Dedifferentiated amniotic fluid mesenchymal stem cell (primary cell): ENCODE data around the gene CLEC16A.

Source experiments
- DNase-seq: peaks from one replicate; pipeline ENCODE4 v3.0.0-alpha.2; 2016; ENCODE audit errors: extremely low spot score

The CLEC16A gene

DNA sequence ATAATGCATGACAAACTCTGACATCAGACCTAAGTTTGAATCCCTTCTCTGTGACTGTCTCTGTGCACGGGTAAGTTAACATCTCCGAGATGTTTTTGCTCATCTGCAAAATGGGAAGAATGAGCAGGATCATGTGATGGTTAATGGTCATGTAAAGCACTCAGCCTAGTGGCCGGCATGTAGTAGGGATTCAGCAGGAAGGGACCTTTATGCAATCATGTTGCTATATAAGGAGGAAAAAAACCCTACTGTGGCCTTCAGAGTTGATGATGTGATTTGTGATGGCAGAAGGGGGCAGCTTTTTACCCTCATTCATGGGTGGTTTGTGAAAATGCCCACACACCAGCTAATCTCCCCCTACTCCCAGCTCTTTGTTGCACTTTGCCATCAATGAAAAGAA, 24.1 kb downstream of the CLEC16A start:
- DNase-seq: no peak

DNA sequence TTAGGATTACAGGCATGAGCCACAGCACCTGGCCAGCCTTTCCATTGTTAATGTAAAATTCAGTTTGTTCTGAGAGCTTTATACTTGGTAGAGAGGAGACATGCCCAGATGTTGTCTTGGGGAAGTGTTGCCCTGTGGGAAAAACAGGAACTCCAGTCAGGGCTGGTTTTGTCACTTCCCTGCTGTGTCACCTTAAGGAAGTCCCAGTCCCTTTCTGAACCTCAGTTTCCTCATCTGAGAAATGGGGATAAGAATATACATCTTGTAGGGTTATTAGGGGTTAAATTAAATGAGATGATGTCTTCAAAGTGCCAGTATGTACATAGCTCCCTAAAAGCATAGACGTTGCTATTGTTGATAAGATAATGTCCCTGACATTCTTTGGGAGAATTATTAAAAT, 25.3 kb downstream of the CLEC16A start:
- no peak for DNase-seq

DNA sequence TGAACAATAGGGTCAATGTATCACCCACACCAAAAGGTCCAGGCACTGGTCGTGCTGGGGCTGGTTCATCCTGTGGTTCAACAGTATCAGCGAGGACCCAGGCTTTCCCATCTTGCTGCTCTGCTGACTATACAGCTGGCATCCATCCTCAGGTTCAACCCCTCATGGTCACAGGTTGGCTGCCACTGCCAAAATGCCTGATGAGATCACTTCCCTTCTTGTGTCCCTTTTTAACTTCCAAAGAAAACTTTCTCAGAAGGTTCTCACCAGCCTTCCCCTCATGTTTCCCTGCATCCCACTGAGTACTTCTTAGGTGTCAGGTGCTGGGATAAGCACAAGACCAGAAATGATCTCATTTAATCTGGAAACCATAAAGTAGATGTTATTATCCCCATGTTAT, 25.7 kb downstream of the CLEC16A start:
- no peak for DNase-seq

DNA sequence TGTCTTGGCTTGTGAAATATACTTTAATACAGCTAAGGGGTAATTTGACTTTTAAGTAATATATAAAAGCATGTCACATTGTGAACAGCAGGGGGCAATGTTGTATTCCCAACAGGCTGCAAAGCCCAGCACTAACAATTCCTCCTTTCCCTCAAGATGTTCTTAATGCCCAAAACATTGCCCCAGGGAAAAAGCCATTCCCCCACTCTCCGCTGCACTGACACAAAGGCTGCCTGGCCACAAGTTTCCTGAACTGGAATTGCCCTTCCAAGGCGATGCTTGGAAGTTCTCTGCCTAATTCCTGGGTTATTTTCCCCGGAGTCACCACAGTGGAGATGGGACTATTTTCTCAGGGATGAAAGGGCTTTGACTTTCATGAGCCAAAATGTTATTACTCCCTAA, 27.2 kb downstream of the CLEC16A start:
- DNase-seq: peak; percentile 94

DNA sequence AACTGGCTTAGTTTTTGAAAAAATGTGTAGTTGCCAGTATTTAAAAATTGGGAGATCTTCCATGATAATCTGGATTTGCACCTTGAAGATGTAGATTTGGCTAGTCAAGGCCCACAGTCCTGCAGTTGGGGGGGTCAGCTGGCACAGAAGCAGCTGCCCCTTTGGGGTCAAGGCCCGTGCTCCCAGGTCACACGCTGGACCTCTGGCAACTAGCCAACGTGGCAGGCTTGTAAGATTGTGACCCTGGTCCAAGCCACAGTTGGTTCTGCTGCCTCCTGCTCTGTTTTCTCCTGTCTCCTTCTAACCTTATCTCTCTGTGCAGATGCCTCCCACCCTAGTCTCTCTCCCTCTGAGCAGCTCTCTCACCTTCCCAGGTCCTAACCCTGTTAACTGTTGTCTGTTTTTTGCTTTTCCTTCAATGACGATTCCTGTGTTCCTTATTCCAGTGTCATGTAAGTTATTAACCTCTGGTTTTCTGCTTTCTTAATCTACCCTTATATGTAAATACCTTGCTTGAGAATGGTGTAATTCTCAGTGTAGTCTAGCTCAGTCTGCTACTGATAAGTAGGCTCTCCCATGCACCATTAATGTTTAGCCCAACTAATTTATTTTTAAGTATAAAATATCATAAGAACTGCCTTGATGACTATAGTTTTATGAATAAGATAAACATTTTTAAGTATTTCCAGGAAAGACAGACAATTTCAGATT, 27.9 kb downstream of the CLEC16A start:
- DNase-seq: no peak

DNA sequence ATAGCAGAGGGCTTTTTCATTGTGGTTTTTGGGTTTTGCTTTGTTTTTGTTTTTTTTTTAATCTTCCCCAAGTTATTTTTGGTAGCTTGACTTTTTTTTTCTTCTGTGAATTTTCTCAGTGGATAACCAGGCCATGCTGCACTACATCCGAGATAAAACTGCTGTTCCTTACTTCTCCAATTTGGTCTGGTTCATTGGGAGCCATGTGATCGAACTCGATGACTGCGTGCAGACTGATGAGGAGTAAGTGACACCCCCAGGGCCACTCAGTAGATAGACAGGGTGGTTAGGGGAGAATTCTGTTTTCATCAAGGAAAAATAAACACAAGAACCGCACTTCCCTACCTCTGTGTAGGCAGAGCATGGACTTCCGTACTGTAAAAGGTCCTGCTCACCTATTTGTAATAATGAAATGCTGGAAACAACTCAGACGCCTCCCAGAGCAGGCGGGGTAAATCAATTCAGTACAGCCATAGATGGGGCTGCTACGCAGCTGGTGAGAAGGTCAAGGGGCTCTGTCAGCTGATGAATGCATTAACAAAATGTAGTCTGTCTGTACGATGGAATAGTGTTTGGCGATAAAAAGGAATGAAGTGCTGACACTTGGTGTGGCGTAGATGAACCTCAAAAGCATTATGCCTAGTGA, 28.6 kb downstream of the CLEC16A start:
- DNase-seq: no peak

DNA sequence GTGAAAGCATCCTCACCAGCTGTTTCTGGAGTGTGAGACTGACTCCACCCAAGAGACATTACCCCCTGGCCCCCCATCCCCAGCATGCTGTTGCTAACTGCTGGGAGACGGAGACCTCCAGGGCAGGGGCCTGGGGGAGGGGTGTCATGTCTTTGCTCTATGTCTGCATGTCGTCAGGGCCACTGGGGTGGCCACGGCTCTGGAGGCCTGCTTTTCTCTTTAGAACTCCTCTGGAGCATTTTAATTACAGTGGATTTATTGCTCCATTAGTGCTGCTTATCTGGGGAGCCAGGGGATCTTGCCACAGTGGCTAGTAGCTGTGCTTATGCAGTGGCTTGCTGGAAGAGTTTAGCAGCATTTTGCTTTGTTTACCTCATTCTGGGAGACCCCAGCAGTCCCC, 32.3 kb downstream of the CLEC16A start:
- no peak for DNase-seq

DNA sequence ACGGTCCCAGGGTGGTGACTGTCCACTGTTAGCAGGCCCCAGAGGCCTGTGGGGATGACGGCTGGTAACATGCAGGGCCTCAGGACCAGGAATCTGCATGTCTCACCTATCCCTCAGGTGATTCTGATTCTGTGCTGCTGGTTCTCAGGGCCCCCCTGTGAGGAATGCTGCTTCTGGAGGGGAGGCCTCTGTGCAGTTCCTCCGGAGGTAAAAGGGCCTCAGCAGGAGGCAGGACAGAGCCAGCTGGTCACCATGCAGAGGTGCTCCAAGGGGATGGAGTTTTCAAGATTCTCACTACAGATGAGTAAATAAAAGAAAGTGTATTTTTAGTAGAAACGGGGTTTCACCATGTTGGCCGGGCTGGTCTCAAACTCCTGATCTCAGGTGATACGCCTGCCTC, 33.8 kb downstream of the CLEC16A start:
- DNase-seq: no peak

DNA sequence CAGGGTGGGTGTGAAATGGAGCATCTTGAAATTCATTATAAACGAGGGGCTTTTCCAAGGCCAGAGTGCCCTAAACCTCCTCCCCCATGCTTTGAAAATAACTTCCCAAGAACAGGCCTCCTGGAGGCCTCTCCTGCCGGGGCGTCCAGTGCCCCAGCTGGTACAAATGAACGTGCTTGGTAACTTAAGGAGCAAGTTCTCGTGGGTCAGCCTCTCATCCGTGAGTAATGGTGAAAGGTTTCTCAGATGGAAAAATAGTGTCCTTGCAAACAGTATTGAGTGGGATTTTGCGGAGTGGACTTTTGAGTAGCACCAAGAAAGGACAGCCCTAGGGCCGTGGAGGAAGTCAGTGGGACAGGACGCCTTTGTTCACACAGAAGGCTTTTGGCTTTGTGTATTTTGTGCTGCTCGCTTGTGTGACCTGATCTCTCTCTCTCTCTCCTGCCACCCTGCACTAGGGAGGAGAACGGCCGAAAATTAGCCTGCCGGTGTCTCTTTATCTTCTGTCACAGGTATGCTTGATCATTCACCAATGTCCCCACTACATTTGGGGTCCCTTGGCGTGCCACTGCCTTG, 34.6 kb downstream of the CLEC16A start:
- no peak for DNase-seq

DNA sequence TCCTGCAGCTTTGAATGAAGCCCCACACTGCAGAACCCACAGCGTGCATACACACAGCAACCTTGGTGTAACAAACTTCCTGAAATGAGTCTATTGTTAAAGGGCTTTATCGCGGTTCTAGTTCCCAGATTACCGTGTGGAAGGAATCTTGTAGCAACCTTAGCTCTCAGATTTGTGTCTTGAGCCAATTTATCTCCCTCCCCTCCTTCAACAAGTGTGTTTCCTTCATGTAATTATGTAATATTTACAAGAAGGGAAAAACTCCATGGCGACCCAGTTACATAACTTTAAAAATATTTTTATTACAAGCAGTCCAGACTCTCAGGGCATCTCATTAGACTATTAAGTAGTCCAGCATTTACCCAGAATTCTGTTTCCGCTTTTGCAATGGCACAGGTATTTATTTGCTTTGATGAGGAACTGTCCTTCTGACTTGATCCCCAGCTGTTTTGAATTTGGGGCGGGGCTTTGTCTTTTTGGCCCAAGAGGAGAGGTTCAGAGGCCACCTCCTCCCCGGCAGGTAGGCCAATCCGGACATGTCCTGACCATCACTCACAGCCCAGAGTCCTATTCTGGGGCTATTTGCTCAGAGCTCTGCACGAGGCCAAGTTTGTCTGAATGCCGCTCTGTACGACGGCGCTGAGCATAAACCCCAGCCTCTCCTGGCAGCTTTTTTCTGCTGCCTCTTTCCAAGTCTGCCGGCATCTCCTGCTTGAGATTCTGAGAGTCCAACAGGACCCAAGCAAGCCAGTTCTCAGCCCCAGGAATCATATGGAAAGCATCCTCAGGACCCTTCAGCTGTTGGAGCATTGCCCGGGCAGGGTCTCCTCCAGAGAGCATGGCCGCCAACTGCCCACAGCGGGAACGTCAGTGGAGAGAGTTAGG, 35.6 kb downstream of the CLEC16A start:
- DNase-seq: no peak

DNA sequence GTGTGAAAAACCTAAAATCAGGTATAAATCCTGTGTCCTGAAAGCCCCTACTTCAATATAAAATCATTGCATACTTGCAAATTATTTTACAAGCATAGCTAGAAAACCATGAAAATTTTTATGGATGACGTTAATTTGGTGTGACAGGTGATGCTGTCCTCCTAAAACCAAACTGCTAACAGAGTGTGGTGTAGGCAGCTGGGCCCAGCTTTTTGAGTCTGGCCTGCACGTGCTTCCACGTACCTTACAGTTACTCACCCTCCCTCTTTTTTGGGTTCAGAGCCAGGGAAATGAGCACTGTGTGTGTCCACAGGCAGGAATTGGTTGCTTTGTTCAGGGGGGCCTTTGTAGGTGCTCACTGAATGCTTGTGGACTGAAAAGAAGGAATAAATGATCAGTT, 36.4 kb downstream of the CLEC16A start:
- no peak for DNase-seq

DNA sequence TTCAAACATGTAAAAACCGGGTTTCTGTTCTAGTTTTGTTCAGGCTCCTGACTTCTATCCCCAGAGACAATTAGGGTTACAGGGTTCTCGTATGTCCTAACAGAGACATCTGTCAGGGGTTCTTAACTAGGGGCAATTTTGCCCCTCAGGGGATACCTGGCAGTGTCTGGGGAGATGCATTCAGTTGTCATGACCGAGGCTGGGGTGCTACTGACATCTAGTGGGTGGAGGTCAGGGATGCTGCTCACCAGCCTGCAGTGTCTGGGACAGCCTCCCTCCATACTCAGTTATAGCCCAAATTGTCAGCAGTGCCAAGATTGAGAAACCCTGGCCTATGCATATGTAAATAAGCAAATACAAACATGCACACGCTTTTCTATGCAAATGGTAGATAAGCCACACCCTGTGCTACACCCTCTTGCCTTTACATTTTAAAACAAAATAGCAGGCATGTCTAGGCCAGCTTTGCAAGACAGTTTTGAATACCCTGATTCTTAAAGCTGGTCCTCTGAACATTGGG, 37.4 kb downstream of the CLEC16A start:
- no peak for DNase-seq

DNA sequence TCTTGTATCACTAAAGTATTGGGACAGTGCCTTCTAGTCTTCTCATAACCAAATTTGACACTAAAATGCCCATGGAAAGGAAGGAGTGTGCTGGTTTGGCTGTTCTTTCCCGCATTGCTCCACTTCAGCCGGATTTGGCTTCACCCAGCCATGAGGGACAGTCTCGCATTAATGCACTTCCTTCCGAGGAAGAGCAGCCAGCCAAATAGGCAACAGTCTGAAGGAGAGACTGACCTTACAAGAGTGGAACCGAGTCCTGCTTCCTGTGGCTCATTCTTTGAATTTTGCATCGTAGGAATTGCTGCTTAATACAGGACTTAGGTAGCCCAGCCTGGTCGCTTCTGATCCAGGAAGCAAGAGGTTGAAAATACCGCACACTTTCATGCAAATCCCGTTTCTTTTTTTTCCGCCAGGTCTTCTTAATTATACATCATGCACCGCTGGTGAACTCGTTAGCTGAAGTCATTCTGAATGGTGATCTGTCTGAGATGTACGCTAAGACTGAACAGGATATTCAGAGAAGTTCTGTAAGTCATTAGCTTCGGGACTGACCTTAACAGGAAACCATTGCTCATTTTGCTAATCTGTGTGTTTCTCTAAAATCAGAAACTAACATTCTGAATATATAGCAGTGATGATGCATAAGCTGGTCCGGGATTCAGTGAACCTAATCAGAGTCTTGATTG, 38.2 kb downstream of the CLEC16A start:
- no peak for DNase-seq

DNA sequence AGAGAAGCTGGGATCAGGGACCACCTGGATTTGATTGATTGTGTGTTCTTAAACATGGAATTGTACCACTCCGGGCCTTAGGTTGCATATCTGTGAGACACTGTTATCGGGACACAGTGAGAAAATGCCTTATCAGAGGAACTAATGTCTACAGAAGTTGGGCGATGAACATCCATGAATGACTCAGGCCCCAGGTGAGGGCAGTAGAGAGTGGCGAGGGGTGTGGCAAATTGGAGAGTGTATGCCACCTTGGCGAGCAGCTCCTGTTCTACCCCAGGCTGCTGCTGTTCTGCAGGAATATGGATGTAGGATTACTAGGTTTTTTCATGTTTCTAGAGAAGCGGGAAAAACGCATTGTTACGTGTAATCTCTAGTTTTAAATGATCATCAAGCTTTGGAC, 38.8 kb downstream of the CLEC16A start:
- no peak for DNase-seq

DNA sequence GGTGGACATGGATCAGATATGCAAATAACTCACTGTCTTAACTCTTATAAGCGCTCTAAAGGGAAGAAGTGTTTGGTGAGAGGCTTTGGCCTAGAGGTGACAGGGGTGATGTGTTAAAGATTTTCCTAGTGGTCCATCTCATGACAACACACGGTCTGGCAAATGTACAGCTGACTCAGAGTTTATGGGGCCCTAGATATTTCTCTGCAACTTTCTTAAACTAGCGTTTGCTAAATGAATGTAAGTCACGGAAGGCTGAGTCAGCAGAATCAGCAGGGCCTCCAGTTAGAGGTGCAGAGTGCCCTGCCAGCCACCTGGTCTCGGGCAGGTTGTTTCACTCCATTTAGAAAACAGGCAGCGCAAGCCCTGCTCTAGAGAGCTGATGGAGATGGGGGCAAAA, 40.1 kb downstream of the CLEC16A start:
- no peak for DNase-seq

DNA sequence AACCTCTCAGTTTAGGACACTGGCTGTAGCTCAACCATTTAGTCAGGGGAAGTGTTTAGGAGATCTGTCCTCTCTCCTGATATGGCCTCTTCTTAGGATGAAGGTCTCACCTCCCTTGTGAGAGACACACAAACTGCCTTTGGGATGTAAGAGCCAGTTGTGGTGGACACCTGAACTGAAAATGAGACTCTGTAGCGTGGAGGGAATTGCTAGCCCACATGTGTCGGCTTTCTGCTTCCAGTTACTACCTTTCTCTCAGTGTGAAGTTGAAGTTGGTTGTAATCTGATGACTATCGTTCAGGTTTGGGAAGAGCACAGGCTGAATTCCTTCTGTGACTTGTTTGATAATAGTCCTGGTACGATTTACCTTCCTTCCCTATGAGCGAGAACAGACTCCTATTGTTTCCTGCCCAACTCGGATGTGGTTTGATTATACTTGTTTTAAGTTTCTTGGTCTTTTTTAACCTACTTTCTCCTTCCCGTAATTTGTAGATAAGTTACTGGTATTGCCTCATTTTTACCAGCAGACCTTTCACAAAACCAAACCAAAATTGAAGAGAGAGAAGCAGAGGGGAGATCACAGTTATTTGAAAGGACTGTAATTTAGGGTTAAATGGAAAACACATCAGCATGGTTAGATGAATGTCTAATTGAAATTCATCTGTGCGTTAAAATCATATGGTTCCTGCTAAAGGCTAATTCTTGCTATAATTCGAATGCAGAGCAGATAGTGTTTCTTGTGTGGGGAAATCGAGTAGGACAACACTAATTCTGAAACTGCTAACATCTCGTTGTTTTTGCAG, 43.2 kb downstream of the CLEC16A start:
- no peak for DNase-seq

DNA sequence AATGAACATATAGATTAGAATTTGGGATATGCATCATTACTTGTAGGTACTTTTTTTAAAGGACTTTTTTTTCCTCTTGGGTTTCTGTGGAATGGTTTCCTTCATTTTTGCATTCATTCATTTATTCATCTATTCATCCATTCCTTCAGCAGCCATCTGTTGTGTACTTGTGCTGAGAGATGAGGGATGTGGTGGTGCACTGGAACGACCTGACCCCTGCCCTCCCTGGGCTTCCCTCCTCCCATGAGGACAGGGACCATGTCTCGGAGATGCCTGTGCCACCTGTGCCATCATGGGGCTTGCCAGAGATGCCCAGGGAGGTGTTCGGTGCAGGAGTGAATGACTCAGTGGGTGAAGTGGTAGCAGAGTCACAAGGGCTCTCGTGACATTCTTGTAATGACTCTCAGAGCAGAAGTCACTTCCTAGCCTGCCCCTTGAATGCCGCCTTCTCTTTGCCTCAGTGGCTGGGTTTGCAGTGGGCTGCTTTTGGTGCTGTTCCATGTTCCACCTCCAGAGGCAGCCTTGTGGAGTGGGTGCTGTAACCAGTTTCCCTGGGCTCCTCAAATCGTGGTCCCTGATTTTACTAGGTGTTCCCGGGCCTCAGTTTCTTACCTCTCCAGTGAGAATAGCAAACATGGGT, 43.9 kb downstream of the CLEC16A start:
- DNase-seq: no peak

DNA sequence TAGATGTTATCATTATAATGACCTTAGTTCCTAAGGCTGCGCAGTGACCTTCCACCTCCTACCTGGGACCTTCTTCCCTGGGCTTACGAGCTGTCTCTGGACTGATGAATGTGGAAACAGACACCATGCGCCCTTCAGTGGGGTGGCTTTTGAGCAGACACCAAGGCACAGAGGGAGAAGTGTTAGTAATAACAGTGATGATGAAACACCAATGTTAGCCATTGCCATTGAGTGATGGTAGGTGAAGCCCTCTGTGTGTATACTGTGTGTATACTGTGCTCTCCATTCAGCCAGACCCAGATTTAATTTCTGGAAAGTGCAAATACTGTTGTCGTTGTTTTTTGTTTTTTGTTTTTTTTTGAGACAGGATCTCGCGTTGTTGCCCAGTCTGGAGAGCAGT, 44.5 kb downstream of the CLEC16A start:
- DNase-seq: no peak

DNA sequence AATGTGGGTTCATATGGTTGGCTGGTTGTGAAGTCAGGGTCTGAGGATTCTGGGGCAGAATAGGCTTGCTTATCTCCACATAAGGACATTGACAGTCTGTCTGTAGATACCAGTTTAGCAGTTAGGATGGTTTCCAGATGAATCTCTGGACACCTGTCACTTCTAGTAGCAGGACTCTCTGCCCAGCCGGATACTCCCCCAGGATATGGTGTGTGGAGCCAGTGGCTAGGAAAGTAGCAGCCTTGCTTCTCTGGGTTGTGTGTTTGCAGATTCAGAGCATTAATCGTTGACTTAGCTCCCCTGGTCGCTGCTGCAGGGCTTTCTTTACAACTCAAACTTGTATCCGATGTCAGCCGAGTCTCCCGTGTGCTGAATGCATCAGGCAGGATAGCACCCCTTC, 45.2 kb downstream of the CLEC16A start:
- DNase-seq: no peak

DNA sequence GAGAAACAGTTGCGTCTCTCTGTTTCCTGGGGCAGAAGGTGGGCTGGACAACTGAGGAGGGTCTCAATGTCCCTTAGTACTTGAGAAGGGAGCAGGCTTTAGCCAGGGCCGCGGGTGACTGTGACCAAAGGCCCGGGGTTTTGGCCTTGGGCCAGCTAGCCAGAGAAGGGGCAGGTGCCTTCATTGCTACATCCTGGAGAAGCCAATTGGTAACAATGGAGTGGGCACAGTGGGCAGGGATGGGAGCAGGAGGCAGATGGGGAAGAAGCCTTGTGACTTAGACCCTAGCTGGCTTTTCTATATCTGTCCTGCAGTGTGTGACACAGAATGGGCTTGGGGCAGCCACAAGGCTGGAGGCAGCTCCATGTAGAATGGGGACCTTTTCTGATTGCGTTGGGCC, 46.0 kb downstream of the CLEC16A start:
- DNase-seq: no peak
